ENCODE measurements around the gene MREG. TPM values are rescaled to one million over a fixed set of nuclear protein-coding genes. Genes with fewer than 3 reads are reported as not detected.

MREG gene
- total RNA-seq, 1 donor from 2014 or later = 19.1 TPM

DNA sequence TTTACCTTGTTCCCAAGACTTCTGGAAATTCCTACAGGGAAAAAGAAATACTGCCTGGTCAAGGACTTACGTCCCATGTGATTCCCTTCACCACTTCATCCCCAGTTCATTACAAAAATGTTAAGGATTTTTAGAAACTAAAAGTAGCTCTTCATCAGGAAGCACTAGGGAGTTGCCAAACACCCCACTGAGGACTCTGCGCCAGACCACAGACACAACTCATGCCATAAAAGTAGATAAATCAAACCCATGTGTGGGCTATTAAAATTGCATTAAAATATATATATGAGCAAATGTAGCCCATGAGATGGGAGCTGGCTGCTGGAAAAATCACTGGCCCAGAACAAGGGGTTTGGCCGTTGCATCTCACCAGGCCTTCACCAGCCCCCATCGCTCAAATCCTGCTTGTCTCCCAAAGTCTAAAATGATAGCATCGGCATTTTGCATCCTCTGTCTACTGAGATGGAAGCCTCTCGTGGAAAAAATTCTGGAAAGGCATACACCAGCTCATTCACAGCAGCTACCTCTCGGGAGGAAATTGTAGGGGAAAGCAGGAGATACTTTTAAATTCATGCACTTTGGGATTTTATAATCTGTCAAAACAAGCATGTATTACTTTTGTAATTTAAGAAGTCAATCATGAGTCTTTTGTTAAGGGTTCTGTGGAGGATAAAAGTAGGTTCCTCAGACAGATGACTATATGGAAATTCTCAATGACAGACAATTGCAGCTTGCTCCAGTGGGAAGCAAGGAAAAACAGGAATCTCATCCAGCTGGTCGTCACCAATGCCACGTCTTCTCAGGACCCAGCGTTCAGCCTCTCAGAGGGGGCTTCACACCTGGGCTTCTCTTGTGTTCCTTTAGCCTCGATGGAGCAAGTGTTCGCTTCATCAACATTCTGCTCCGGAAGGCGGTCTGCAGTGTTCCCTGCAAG is 113.9 kb downstream of the MREG start:
- Histone ChIP-seq H4K20me1 (ENCODE audit: low read depth) (no peaks in the 10 kb centered on the region), H3K9ac (no peak overlapping the region), H3K9me3 (ENCODE audit: low read depth) (no peaks in the 10 kb centered on the region), H3K4me2 (no peak overlapping the region), H3K27me3 (no peaks in the 10 kb centered on the region), H3F3A (ENCODE audit: low read depth) (no peaks in the 10 kb centered on the region), H2AFZ (replicated peaks) (no peak overlapping the region), H3K4me3 (no peak overlapping the region), H3K27ac (no peak overlapping the region), H3K79me2 (ENCODE audit: low read depth) (no peaks in the 10 kb centered on the region), H3K36me3 (no peaks in the 10 kb centered on the region), H3K4me1 (no peaks in the 10 kb centered on the region)
- DNase-seq (ENCODE audit: low spot score) = no peak
- Mint-ChIP-seq H3K27ac (no peak overlapping the region), H3K9me3 (peaks cover 10% of the 10 kb centered on the region), H3K4me1 (no peaks in the 10 kb centered on the region), H3K4me3 (no peak overlapping the region), H3K36me3 (no peaks in the 10 kb centered on the region), H3K27me3 (ENCODE audit: insufficient read depth, low read depth) (peaks cover 5% of the 10 kb centered on the region)
- TF ChIP-seq EZH2phosphoT487 (IDR thresholded peaks at IDR 0.05) (no peak), EZH2 (IDR thresholded peaks at IDR 0.05) (no peak)
- TF ChIP-seq, protein P1, sequence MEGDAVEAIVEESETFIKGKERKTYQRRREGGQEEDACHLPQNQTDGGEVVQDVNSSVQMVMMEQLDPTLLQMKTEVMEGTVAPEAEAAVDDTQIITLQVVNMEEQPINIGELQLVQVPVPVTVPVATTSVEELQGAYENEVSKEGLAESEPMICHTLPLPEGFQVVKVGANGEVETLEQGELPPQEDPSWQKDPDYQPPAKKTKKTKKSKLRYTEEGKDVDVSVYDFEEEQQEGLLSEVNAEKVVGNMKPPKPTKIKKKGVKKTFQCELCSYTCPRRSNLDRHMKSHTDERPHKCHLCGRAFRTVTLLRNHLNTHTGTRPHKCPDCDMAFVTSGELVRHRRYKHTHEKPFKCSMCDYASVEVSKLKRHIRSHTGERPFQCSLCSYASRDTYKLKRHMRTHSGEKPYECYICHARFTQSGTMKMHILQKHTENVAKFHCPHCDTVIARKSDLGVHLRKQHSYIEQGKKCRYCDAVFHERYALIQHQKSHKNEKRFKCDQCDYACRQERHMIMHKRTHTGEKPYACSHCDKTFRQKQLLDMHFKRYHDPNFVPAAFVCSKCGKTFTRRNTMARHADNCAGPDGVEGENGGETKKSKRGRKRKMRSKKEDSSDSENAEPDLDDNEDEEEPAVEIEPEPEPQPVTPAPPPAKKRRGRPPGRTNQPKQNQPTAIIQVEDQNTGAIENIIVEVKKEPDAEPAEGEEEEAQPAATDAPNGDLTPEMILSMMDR (IDR thresholded peaks at IDR 0.05) = no peak

DNA sequence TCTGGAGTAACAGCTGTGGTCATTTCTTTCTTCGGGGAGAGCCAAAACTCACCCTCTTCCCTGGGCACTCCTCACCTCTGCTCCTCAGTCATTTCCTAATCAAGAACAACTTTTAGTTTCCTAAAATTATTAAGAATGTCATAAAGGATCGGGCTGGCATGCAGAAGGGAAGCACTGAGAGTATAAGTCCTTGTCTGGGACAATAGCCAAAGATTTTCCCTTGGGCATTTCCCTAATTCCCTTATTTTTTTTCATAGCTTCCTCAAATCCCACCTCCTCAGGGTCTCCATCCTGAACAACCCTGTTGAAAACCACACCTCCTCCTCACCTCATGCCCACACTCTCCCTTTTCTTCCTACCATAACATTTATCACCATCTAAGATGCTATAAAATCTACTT is 115.0 kb downstream of the MREG start:
- Mint-ChIP-seq H3K4me3 (no peak overlapping the region), H3K27ac (no peak overlapping the region), H3K9me3 (peaks cover 10% of the 10 kb centered on the region), H3K4me1 (no peaks in the 10 kb centered on the region), H3K36me3 (no peaks in the 10 kb centered on the region), H3K27me3 (ENCODE audit: insufficient read depth, low read depth) (peaks cover 5% of the 10 kb centered on the region)
- H3K79me2 ChIP-seq (ENCODE audit: low read depth) = no peaks in the 10 kb centered on the region
- no peaks in the 10 kb centered on the region for H4K20me1 ChIP-seq (ENCODE audit: low read depth)
- H3K9me3 ChIP-seq (ENCODE audit: low read depth) = no peaks in the 10 kb centered on the region
- no peak overlapping the region for H3K27ac ChIP-seq
- no peak overlapping the region for H3K4me2 ChIP-seq
- no peak for DNase-seq (ENCODE audit: low spot score)
- no peak overlapping the region for H3K4me3 ChIP-seq
- H3K36me3 ChIP-seq = no peaks in the 10 kb centered on the region
- H2AFZ ChIP-seq (replicated peaks) = no peak overlapping the region
- no peaks in the 10 kb centered on the region for H3K4me1 ChIP-seq
- H3K27me3 ChIP-seq = no peaks in the 10 kb centered on the region
- no peaks in the 10 kb centered on the region for H3F3A ChIP-seq (ENCODE audit: low read depth)
- H3K9ac ChIP-seq = no peak overlapping the region
- TF ChIP-seq EZH2 (IDR thresholded peaks at IDR 0.05) (no peak), EZH2phosphoT487 (IDR thresholded peaks at IDR 0.05) (no peak)
- TF ChIP-seq, protein P1 (IDR thresholded peaks at IDR 0.05) = no peak

DNA sequence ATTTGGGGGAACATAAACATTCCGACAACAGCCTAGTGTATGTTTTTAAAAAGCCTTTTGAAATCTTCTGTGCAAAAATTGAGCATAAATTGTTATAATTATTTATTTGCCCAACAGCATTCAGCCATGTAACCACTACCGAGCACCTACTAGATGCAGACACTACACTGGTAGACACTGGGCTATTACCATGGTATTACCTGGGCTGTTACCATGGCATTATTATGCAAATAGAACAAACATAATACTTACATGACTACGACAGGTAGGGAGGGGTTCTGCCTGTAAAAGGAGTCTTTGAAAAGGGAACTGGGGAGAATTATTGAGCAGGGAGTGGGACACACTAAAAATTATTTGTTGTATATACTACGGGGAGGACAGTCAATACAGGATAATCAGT is 116.4 kb downstream of the MREG start:
- no peak for DNase-seq (ENCODE audit: low spot score)
- H3K4me1 Mint-ChIP-seq = no peaks in the 10 kb centered on the region
- H4K20me1 ChIP-seq (ENCODE audit: low read depth) = no peaks in the 10 kb centered on the region
- H3K9me3 Mint-ChIP-seq = peaks cover 10% of the 10 kb centered on the region
- no peaks in the 10 kb centered on the region for H3K36me3 ChIP-seq
- H3K27ac Mint-ChIP-seq = no peak overlapping the region
- no peak overlapping the region for H3K4me2 ChIP-seq
- no peaks in the 10 kb centered on the region for H3K79me2 ChIP-seq (ENCODE audit: low read depth)
- H3F3A ChIP-seq (ENCODE audit: low read depth) = no peaks in the 10 kb centered on the region
- H3K4me1 ChIP-seq = no peaks in the 10 kb centered on the region
- no peaks in the 10 kb centered on the region for H3K27me3 ChIP-seq
- H3K4me3 ChIP-seq = no peak overlapping the region
- H3K9me3 ChIP-seq (ENCODE audit: low read depth) = no peaks in the 10 kb centered on the region
- no peak overlapping the region for H3K27ac ChIP-seq
- H3K9ac ChIP-seq = no peak overlapping the region
- H2AFZ ChIP-seq (replicated peaks) = no peak overlapping the region
- no peaks in the 10 kb centered on the region for H3K36me3 Mint-ChIP-seq
- TF ChIP-seq, protein P1 (IDR thresholded peaks at IDR 0.05) = no peak
- TF ChIP-seq EZH2 (IDR thresholded peaks at IDR 0.05) (no peak), EZH2phosphoT487 (IDR thresholded peaks at IDR 0.05) (no peak)
- peaks cover 4% of the 10 kb centered on the region for H3K27me3 Mint-ChIP-seq (ENCODE audit: insufficient read depth, low read depth)
- H3K4me3 Mint-ChIP-seq = no peak overlapping the region

Measured in neural progenitor cell (in vitro differentiated cells).